K562 (cell line): Measurements from ENCODE around the gene IL6ST. TPM values are rescaled to one million over a fixed set of nuclear protein-coding genes. Genes with fewer than 3 reads are reported as not detected.

Experiments used
- ATAC-seq: fragments of 200-7000 bp; cut with Tn5 transposase; 3 replicates; pipeline ENCODE4 v1.9.1; 2020; ENCODE audit warnings: moderate library complexity
- BruUV-seq: library from RNA; stranded (reverse); fragments of 400-500 nt; replicated peaks from 2 replicates; lab custom pipeline; 2021; lab: Mats Ljungman, UMichigan
- CTCF ChIA-PET: fragments of 300-600 bp; formaldehyde crosslinking; extraction: SDS; loops from one replicate; lab custom pipeline; 2021; ENCODE audit warnings: low intra/inter-chr PET ratio; lab: Yijun Ruan, JAX
- POLR2A ChIA-PET: fragments of 300-600, 350-650 bp; sonication (Branson Sonifier 250); formaldehyde crosslinking; extraction: SDS; loops from one replicate; lab custom pipeline; 2021; ENCODE audit warnings: antibody characterized with exemption, inconsistent platforms; lab: Yijun Ruan, JAX
- DNase-seq, 4 experiments: peaks; one replicate each; pipeline versions ENCODE4 v3.0.0 to v3.0.0-alpha.2; 2011 to 2018; ENCODE audit warnings: low spot score in 3 of 4, mixed read lengths in 3 of 4; ENCODE audit errors: extremely low read depth in 1 of 4
- FAIRE-seq: peaks from 2 replicates; lab custom pipeline; 2011; peaks lifted over from hg19 to GRCh38; lab: Jason Lieb, UNC
- H2AFZ ChIP-seq: 2 replicates; pipeline ENCODE4 v1.6.0; 2011; ENCODE audit warnings: low read depth, low read length, control low read depth, inconsistent platforms
- H3K27ac ChIP-seq: fragments of 200-600 bp; 3 replicates; pipeline ENCODE4 v1.8.0; 2011; ENCODE audit warnings: low read depth, mild to moderate bottlenecking, control low read depth, inconsistent platforms, low read length, moderate library complexity, mixed read lengths; ENCODE audit errors: extremely low read depth
- H3K27me3 ChIP-seq, 2 experiments: fragments of 300-600 bp in 1 of 2; 2 replicates in 1 of 2; 3 replicates in 1 of 2; pipeline versions ENCODE4 v1.6.0 to v1.8.0; 2011; ENCODE audit warnings: inconsistent platforms in 2 of 2, low read length in 2 of 2, mild to moderate bottlenecking in 1 of 2, mixed read lengths in 1 of 2, moderate library complexity in 1 of 2; ENCODE audit not compliant: control insufficient read depth in 2 of 2, insufficient read depth in 2 of 2
- H3K36me3 ChIP-seq: fragments of 300-600 bp; 3 replicates; pipeline ENCODE4 v1.8.0; 2011; ENCODE audit warnings: mild to moderate bottlenecking, low read length, inconsistent platforms; ENCODE audit not compliant: control insufficient read depth, insufficient read depth
- H3K4me1 ChIP-seq, 2 experiments: fragments of 200-600 bp in 1 of 2; replicated peaks in 1 of 2; 2 replicates in 1 of 2; 3 replicates in 1 of 2; pipeline versions ENCODE4 v1.5.1 to v1.8.0; 2011; ENCODE audit warnings: inconsistent platforms in 2 of 2, low read length in 2 of 2, mild to moderate bottlenecking in 1 of 2, mixed read lengths in 1 of 2, moderate library complexity in 1 of 2; ENCODE audit not compliant: control insufficient read depth in 2 of 2, insufficient read depth in 2 of 2
- H3K4me2 ChIP-seq: 2 replicates; pipeline ENCODE4 v1.6.1; 2011; ENCODE audit warnings: low read length, control low read depth, inconsistent platforms, mixed read lengths; ENCODE audit not compliant: insufficient read depth
- H3K4me3 ChIP-seq: fragments of 200-600 bp; sonication (generic), shearing (Covaris generic); 2 replicates; pipeline ENCODE4 v1.5.1; 2016; ENCODE audit warnings: control low read depth, inconsistent platforms
- H3K79me2 ChIP-seq: fragments of 200-600 bp; 3 replicates; pipeline ENCODE4 v1.8.0; 2011; ENCODE audit warnings: low read length, inconsistent platforms; ENCODE audit not compliant: control insufficient read depth, insufficient read depth
- H3K9ac ChIP-seq, 2 experiments: 2 replicates each; pipeline versions ENCODE4 v1.6.0 to v1.6.1; 2011; ENCODE audit warnings: low read depth in 2 of 2, low read length in 2 of 2, control low read depth in 1 of 2, inconsistent platforms in 1 of 2, mild to moderate bottlenecking in 1 of 2, mixed read lengths in 1 of 2; ENCODE audit not compliant: insufficient read depth in 1 of 2
- H3K9me1 ChIP-seq: one replicate; pipeline ENCODE4 v1.6.0; 2011; ENCODE audit warnings: inconsistent platforms, mild to moderate bottlenecking, low read length, moderate library complexity; ENCODE audit not compliant: control insufficient read depth, insufficient read depth
- H3K9me3 ChIP-seq: replicated peaks from 2 replicates; pipeline ENCODE4 v1.5.1; 2011; ENCODE audit warnings: low read depth, low read length, inconsistent platforms; ENCODE audit not compliant: control insufficient read depth, insufficient read depth
- H4K20me1 ChIP-seq: replicated peaks from 2 replicates; pipeline ENCODE4 v1.6.1; 2011; ENCODE audit warnings: low read length, inconsistent platforms, mixed read lengths; ENCODE audit not compliant: control insufficient read depth, insufficient read depth
- CTCFL ChIP-seq: IDR thresholded peaks from 2 replicates; pipeline ENCODE4 v1.6.1; 2011; ENCODE audit warnings: borderline replicate concordance, low read depth, mild to moderate bottlenecking, moderate library complexity, low read length; ENCODE audit not compliant: insufficient read depth, poor library complexity, severe bottlenecking
- ETS1 ChIP-seq: conservative IDR thresholded peaks from 2 replicates; pipeline ENCODE4 v1.6.1; 2011; ENCODE audit warnings: low read depth, mild to moderate bottlenecking, low read length; ENCODE audit not compliant: control insufficient read depth
- IFI16 ChIP-seq: fragments of 250-450 bp; sonication (Bioruptor Pico); IDR thresholded peaks from 2 replicates; pipeline ENCODE4 v2.1.2; 2022; ENCODE audit warnings: mild to moderate bottlenecking, inconsistent platforms
- PRMT5 ChIP-seq: sonication (generic); formaldehyde crosslinking; IDR thresholded peaks from 2 replicates; pipeline ENCODE4 v1.5.0; 2020; ENCODE audit warnings: missing genetic modification reagents
- RBM39 ChIP-seq: fragments of 200-400 bp; formaldehyde crosslinking; optimal IDR thresholded peaks from 2 replicates; pipeline ENCODE3; 2018; ENCODE audit warnings: low read depth, low read length
- TEAD2 ChIP-seq: fragments of 450-650 bp; IDR thresholded peaks from 2 replicates; pipeline ENCODE4 v1.6.1; 2016; ENCODE audit warnings: missing genetic modification characterization, control low read depth, missing compliant biosample characterization
- XRCC4 ChIP-seq: IDR thresholded peaks from one replicate; pipeline ENCODE4 v1.6.1; 2011; ENCODE audit not compliant: insufficient read depth, insufficient read length; ENCODE audit errors: extremely low read depth
- ZC3H4 ChIP-seq: sonication (generic); formaldehyde crosslinking; IDR thresholded peaks from 2 replicates; pipeline ENCODE4 v1.9.0; 2021; ENCODE audit warnings: missing genetic modification reagents, borderline replicate concordance
- ZKSCAN3 ChIP-seq: fragments of 250-450 bp; sonication (Bioruptor Pico); IDR thresholded peaks from 2 replicates; pipeline ENCODE4 v1.4.0; 2020
- ZNF121 ChIP-seq: sonication (generic); formaldehyde crosslinking; conservative IDR thresholded peaks from 2 replicates; pipeline ENCODE4 v1.8.0; 2022; ENCODE audit warnings: missing genetic modification reagents
- ZNF408 ChIP-seq: fragments of 250-450 bp; sonication (Bioruptor Pico); IDR thresholded peaks from 2 replicates; pipeline ENCODE4 v1.4.0; 2020; ENCODE audit warnings: low read depth, mild to moderate bottlenecking, moderate library complexity
- WGBS: fragments of 100-300 bp; shearing (Covaris generic); methylation state at CpG from one replicate; pipeline ENCODE4 v1.1.6; 2016; ENCODE audit warnings: low coverage, mixed read lengths; ENCODE audit not compliant: insufficient coverage; ENCODE audit errors: missing lambda C conversion rate; 5-methylcytosine and 5-hydroxymethylcytosine counted together
- in situ Hi-C: fragments of 300-500 bp; cut with MboI; formaldehyde crosslinking; loops from 4 replicates; pipeline ENCODE4 v1.15.0; 2018; ENCODE audit warnings: inconsistent platforms, mixed read lengths
- intact Hi-C: fragments of 100-400 bp; cut with micrococcal nuclease; formaldehyde crosslinking; loops from 2 replicates; pipeline ENCODE4 v1.14.2; 2022
- polyA plus RNA-seq, 8 experiments: library from polyadenylated mRNA; depleted of rRNA in 4 of 8; stranded (reverse) in 5 of 8; unstranded in 3 of 8; fragments of >200 nt; fragmentation: Nextera tagmentation in 2 of 8; fragmentation: Illumina TruSeq in 1 of 8; extraction: Ambion mirVana in 2 of 8; extraction: Trizol in 1 of 8; gene quantifications; 2 replicates each; pipeline versions ENCODE4 v1.2.1 to v1.2.3, GENCODE V29; 2011 to 2014; ENCODE audit warnings: inconsistent platforms in 1 of 8, missing spikeins in 1 of 8
- total RNA-seq, 7 experiments: library from RNA; depleted of rRNA in 6 of 7; stranded (reverse); fragments of >200 nt in 6 of 7; fragmentation: Illumina TruSeq in 2 of 7; extraction: Trizol in 2 of 7; gene quantifications; 2 replicates each; pipeline versions ENCODE4 v1.2.1 to v1.2.3, GENCODE V29; 2011 to 2021; ENCODE audit warnings: low replicate concordance in 1 of 7

IL6ST gene
- total and polyA plus RNA-seq, 9 of the 15 experiments (the other 6 are each of a cell fraction or from before 2014, with no cell fraction given), result 2.0 to 27.0 (median 7.9) TPM

DNA sequence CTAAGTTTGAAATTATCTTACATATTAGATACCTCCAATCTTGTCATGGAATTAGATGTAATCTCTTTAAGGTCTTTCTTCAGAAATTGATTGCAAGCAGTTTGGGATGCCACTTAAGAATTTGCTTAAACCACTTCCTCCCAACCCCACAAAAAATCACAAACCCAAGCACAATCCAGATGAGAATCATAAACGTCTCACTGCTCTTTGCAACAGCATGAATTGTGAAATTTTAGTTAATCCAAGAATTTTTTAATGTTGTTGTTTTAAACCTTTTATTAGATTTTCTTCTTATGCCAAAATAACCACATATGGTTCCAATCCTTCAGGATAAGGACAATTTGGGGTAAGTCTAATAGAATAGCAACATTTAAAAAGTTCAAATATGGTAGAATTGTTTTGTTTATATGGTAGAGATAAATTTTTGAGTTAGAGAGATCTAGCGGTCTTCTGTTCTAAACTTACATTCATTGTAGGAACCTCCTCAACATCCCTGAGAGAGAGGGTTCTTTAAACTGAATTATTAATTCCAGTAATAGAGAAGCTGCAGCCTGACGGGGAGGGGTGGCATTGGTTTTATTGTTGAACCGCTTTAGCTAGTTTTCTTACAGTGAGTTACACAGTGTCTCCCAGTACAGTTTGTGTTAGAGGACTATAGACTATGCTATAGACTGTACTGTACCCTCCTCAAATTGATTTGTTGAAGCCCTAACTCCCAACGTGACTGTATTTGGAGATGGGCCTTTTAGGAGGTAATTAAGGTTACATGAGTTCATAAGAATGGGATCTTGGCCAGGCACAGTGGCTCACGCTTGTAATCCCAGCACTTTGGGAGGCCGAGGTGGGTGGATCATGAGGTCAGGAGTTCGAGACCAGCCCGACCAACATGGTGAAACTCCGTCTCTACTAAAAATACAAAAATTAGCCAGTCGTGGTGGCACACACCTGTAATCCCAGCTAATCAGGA lies 24.8 kb upstream of the IL6ST start:
- Histone ChIP-seq H4K20me1 (no peaks in the 10 kb centered on the region), H3K27me3 (no peaks in the 10 kb centered on the region), H3K9ac (no peak overlapping the region), H3K36me3 (no peaks in the 10 kb centered on the region), H3K79me2 (no peaks in the 10 kb centered on the region), H3K4me2 (no peak overlapping the region), H3K27ac (no peak overlapping the region), H3K9me3 (no peaks in the 10 kb centered on the region), H3K4me1 (peaks cover under 1 to 16% of the 10 kb centered on the region in 2 experiments; a peak in 3 of 5 replicates), H3K4me3 (no peak overlapping the region), H2AFZ (no peak overlapping the region), H3K9me1 (no peaks in the 10 kb centered on the region)
- no peak for ATAC-seq
- WGBS, result 63% methylated on average over 11 of the region's 11 CpGs
- in situ Hi-C loops, result no loop called here
- intact Hi-C loops, result no loop called here
- BruUV-seq, result no TSS peak
- CTCF ChIA-PET, result no interaction called here
- no peak for DNase-seq
- TF ChIP-seq XRCC4 (no peak), IFI16 (CRISPR knock-in tag) (no peak)
- POLR2A ChIA-PET, result interaction anchor here (0.6 to 0.8 kb wide), 2 partner anchors 9 to 25 kb away, joined by 4 read pairs; partner anchors contain the start of gene IL6ST
- FAIRE-seq, result no peak

DNA sequence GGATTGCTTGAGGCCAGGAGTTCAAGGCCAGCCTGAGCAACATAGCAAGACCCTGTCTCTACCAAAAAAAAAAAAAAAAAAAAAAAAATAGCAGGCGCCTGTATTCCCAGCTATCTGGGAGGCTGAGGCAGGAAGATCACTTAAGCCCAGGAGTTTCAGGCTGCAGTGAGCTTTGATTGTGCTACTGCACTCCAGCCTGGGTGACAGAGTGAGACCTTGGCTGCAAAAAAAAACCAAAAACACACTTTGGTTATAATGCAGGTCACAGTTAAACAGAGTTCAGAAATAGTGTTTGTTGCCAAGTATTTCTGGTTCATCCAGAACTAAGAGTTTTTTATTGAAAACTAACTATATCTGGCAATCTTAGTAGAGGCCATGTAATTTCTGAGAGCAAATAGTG lies 24.1 kb upstream of the IL6ST start:
- Histone ChIP-seq H3K4me1 (peaks cover 2 to 15% of the 10 kb centered on the region in 2 experiments; a peak in 3 of 5 replicates), H4K20me1 (no peaks in the 10 kb centered on the region), H2AFZ (no peak overlapping the region), H3K9me1 (no peaks in the 10 kb centered on the region), H3K27ac (no peak overlapping the region), H3K9ac (no peak overlapping the region), H3K36me3 (no peaks in the 10 kb centered on the region), H3K4me2 (no peak overlapping the region), H3K27me3 (no peaks in the 10 kb centered on the region), H3K79me2 (no peaks in the 10 kb centered on the region), H3K9me3 (no peaks in the 10 kb centered on the region), H3K4me3 (no peak overlapping the region)
- no CpG with 5 or more reads among the region's 1 CpG for WGBS
- ATAC-seq (no peak), FAIRE-seq (no peak), DNase-seq (no peak)
- BruUV-seq, result no TSS peak
- CTCF ChIA-PET, result no interaction called here
- in situ Hi-C loops (no loop called here), intact Hi-C loops (no loop called here)
- POLR2A ChIA-PET, result interaction anchor here (0.8 kb wide), 1 partner anchor 24 kb away, joined by 4 read pairs; the partner anchor contains the start of gene IL6ST
- TF ChIP-seq ZNF121 (CRISPR knock-in tag) (no peak), ZKSCAN3 (no peak), CTCFL (no peak), ETS1 (no peak), TEAD2 (tag) (no peak), ZC3H4 (CRISPR knock-in tag) (no peak), RBM39 (no peak), ZNF408 (CRISPR knock-in tag) (no peak), PRMT5 (CRISPR knock-in tag) (no peak)
